HEK293 (cell line): ENCODE measurements around the gene LSM3.
A peak's percentile ranks its signal among the peaks of the same experiment; 100 is the strongest.

ENCODE experiments used
- MYNN ChIP-seq: fragments of 450-650 bp; formaldehyde crosslinking; IDR thresholded peaks from 2 replicates; pipeline ENCODE4 v1.5.1; 2016; ENCODE audit warnings: missing biosample characterization, missing genetic modification characterization, borderline replicate concordance
- TCF7L2 ChIP-seq: IDR thresholded peaks from 2 replicates; pipeline ENCODE4 v1.6.1; 2011; ENCODE audit warnings: low read depth, mild to moderate bottlenecking, inconsistent platforms, low read length, moderate library complexity, borderline replicate concordance
- YY1 ChIP-seq: fragments of 450-650 bp; formaldehyde crosslinking; IDR thresholded peaks from 2 replicates; pipeline ENCODE4 v1.5.1; 2018; ENCODE audit warnings: missing biosample characterization, missing genetic modification characterization
- ZNF324 ChIP-seq: fragments of 450-650 bp; formaldehyde crosslinking; IDR thresholded peaks from 2 replicates; pipeline ENCODE4 v1.5.1; 2016; ENCODE audit warnings: missing biosample characterization, missing genetic modification characterization
- ZNF529 ChIP-seq: fragments of 450-650 bp; formaldehyde crosslinking; IDR thresholded peaks from 2 replicates; pipeline ENCODE4 v1.5.1; 2017; ENCODE audit warnings: missing genetic modification characterization, missing biosample characterization; ENCODE audit not compliant: insufficient replicate concordance
- ZNF530 ChIP-seq: fragments of 450-650 bp; formaldehyde crosslinking; IDR thresholded peaks from 2 replicates; pipeline ENCODE4 v1.5.1; 2016; ENCODE audit warnings: low read depth, missing biosample characterization, missing genetic modification characterization
- ZNF571 ChIP-seq: fragments of 450-650 bp; formaldehyde crosslinking; IDR thresholded peaks from 2 replicates; pipeline ENCODE4 v1.5.0; 2017; ENCODE audit warnings: missing biosample characterization, missing genetic modification characterization
- TF ChIP-seq, protein P1 (sequence below): fragments of 450-650 bp; formaldehyde crosslinking; conservative IDR thresholded peaks from 2 replicates; pipeline ENCODE4 v1.5.1; 2016; ENCODE audit warnings: low read depth, missing biosample characterization, missing genetic modification characterization
- TF ChIP-seq, protein P2 (sequence below): fragments of 450-650 bp; formaldehyde crosslinking; IDR thresholded peaks from 2 replicates; pipeline ENCODE4 v1.5.1; 2016; ENCODE audit warnings: missing biosample characterization, missing genetic modification characterization
- TF ChIP-seq, protein P3 (sequence below): fragments of 450-650 bp; formaldehyde crosslinking; IDR thresholded peaks from 2 replicates; pipeline ENCODE4 v1.5.1; 2016; ENCODE audit warnings: missing biosample characterization, missing genetic modification characterization
- TF ChIP-seq, protein P4 (sequence below): sonication (generic); formaldehyde crosslinking; IDR thresholded peaks from 2 replicates; pipeline ENCODE4 v1.8.1; 2022; ENCODE audit warnings: mild to moderate bottlenecking, moderate library complexity, missing genetic modification reagents
- TF ChIP-seq, protein P5 (sequence below): fragments of 450-650 bp; formaldehyde crosslinking; IDR thresholded peaks from 2 replicates; pipeline ENCODE4 v1.5.1; 2016; ENCODE audit warnings: missing biosample characterization, missing genetic modification characterization

DNA sequence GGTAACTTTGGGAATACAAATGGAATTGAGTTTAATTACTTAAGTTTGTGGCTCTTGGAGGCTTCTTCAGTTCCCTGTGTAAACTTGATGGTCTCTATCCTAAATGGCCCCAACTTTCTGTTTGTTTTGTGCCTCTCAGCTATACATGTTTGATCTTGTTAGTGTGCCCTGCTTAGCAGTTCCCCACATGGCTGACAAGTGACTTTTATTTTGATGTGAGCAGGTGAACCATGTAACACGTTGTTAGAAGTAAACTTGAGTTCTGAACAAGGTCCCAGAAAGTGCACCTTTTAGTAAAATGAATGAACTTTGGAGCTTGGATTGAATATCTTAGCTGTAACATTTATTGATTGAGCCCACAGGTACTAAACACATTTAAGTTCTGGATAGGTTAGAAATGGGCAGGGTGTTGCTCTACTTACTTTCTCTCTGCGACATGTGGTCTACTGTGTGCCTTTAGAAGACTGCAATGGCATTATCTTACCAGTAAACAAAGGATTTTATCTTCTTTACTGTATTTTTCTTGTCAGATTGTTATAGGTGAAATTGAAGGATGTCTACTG lies 4.5 kb downstream of the LSM3 start:
- TF ChIP-seq, protein P1, sequence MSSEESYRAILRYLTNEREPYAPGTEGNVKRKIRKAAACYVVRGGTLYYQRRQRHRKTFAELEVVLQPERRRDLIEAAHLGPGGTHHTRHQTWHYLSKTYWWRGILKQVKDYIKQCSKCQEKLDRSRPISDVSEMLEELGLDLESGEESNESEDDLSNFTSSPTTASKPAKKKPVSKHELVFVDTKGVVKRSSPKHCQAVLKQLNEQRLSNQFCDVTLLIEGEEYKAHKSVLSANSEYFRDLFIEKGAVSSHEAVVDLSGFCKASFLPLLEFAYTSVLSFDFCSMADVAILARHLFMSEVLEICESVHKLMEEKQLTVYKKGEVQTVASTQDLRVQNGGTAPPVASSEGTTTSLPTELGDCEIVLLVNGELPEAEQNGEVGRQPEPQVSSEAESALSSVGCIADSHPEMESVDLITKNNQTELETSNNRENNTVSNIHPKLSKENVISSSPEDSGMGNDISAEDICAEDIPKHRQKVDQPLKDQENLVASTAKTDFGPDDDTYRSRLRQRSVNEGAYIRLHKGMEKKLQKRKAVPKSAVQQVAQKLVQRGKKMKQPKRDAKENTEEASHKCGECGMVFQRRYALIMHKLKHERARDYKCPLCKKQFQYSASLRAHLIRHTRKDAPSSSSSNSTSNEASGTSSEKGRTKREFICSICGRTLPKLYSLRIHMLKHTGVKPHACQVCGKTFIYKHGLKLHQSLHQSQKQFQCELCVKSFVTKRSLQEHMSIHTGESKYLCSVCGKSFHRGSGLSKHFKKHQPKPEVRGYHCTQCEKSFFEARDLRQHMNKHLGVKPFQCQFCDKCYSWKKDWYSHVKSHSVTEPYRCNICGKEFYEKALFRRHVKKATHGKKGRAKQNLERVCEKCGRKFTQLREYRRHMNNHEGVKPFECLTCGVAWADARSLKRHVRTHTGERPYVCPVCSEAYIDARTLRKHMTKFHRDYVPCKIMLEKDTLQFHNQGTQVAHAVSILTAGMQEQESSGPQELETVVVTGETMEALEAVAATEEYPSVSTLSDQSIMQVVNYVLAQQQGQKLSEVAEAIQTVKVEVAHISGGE (tag by site-specific recombination): no peak
- TF ChIP-seq, protein P2, sequence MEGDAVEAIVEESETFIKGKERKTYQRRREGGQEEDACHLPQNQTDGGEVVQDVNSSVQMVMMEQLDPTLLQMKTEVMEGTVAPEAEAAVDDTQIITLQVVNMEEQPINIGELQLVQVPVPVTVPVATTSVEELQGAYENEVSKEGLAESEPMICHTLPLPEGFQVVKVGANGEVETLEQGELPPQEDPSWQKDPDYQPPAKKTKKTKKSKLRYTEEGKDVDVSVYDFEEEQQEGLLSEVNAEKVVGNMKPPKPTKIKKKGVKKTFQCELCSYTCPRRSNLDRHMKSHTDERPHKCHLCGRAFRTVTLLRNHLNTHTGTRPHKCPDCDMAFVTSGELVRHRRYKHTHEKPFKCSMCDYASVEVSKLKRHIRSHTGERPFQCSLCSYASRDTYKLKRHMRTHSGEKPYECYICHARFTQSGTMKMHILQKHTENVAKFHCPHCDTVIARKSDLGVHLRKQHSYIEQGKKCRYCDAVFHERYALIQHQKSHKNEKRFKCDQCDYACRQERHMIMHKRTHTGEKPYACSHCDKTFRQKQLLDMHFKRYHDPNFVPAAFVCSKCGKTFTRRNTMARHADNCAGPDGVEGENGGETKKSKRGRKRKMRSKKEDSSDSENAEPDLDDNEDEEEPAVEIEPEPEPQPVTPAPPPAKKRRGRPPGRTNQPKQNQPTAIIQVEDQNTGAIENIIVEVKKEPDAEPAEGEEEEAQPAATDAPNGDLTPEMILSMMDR: no peak
- TF ChIP-seq, protein P3, sequence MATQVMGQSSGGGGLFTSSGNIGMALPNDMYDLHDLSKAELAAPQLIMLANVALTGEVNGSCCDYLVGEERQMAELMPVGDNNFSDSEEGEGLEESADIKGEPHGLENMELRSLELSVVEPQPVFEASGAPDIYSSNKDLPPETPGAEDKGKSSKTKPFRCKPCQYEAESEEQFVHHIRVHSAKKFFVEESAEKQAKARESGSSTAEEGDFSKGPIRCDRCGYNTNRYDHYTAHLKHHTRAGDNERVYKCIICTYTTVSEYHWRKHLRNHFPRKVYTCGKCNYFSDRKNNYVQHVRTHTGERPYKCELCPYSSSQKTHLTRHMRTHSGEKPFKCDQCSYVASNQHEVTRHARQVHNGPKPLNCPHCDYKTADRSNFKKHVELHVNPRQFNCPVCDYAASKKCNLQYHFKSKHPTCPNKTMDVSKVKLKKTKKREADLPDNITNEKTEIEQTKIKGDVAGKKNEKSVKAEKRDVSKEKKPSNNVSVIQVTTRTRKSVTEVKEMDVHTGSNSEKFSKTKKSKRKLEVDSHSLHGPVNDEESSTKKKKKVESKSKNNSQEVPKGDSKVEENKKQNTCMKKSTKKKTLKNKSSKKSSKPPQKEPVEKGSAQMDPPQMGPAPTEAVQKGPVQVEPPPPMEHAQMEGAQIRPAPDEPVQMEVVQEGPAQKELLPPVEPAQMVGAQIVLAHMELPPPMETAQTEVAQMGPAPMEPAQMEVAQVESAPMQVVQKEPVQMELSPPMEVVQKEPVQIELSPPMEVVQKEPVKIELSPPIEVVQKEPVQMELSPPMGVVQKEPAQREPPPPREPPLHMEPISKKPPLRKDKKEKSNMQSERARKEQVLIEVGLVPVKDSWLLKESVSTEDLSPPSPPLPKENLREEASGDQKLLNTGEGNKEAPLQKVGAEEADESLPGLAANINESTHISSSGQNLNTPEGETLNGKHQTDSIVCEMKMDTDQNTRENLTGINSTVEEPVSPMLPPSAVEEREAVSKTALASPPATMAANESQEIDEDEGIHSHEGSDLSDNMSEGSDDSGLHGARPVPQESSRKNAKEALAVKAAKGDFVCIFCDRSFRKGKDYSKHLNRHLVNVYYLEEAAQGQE (tag by site-specific recombination): no peak
- TF ChIP-seq, protein P4, sequence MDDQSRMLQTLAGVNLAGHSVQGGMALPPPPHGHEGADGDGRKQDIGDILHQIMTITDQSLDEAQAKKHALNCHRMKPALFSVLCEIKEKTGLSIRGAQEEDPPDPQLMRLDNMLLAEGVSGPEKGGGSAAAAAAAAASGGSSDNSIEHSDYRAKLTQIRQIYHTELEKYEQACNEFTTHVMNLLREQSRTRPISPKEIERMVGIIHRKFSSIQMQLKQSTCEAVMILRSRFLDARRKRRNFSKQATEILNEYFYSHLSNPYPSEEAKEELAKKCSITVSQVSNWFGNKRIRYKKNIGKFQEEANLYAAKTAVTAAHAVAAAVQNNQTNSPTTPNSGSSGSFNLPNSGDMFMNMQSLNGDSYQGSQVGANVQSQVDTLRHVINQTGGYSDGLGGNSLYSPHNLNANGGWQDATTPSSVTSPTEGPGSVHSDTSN (CRISPR knock-in tag): no peak
- TF ChIP-seq ZNF529 (tag by site-specific recombination) (no peak), ZNF571 (tag by site-specific recombination) (no peak), ZNF324 (tag by site-specific recombination) (no peak), TCF7L2 (no peak), MYNN (tag by site-specific recombination) (peak; percentile 94), ZNF530 (tag by site-specific recombination) (no peak), YY1 (no peak)
- TF ChIP-seq, protein P5, sequence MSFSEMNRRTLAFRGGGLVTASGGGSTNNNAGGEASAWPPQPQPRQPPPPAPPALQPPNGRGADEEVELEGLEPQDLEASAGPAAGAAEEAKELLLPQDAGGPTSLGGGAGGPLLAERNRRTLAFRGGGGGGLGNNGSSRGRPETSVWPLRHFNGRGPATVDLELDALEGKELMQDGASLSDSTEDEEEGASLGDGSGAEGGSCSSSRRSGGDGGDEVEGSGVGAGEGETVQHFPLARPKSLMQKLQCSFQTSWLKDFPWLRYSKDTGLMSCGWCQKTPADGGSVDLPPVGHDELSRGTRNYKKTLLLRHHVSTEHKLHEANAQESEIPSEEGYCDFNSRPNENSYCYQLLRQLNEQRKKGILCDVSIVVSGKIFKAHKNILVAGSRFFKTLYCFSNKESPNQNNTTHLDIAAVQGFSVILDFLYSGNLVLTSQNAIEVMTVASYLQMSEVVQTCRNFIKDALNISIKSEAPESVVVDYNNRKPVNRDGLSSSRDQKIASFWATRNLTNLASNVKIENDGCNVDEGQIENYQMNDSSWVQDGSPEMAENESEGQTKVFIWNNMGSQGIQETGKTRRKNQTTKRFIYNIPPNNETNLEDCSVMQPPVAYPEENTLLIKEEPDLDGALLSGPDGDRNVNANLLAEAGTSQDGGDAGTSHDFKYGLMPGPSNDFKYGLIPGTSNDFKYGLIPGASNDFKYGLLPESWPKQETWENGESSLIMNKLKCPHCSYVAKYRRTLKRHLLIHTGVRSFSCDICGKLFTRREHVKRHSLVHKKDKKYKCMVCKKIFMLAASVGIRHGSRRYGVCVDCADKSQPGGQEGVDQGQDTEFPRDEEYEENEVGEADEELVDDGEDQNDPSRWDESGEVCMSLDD (tag by site-specific recombination): no peak
